Measurements from ENCODE around the gene CEBPG. TPM values are rescaled to one million over a fixed set of nuclear protein-coding genes. Genes with fewer than 3 reads are reported as not detected.

The CEBPG gene
- total RNA-seq, 1 experiment from 2014 or later, result 47.3 TPM

DNA sequence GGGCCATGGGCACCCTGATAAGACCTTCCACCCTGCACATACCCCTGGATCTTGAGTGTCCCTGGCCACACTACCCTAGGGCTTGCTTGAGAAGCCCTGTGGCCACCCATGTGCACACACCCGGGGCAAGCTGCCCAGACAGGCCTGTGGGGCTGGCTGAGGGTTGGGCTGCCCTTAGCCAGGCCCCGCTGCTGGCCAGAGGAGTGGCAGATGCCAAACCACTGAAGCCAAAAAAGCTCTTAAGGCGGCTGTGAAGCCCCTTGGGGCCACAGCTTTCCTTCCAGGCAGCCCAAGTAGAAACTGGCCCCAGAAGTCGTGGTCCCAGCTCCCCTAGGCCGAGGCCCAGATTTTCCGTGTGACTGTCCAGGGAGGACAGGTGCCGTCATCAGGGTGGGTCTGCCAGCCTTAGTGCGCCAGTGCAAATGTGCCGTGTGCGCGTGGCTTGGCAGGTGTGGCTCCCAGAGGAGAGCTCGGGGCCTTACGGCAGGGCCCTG lies 14.8 kb downstream of the CEBPG start:
- Histone ChIP-seq H3K9me2 (replicated peaks; ENCODE audit: insufficient read depth, low read length) (no peaks in the 10 kb centered on the region), H3K9me3 (ENCODE audit: low read length) (no peaks in the 10 kb centered on the region), H3K9ac (ENCODE audit: low read length) (no peak overlapping the region), H3K4me3 (ENCODE audit: low read length) (no peak overlapping the region), H3K4me2 (ENCODE audit: low read depth, low read length, poor library complexity, severe bottlenecking) (no peak overlapping the region), H3K27ac (ENCODE audit: low read length) (no peak overlapping the region), H3K36me3 (ENCODE audit: insufficient read depth, low read length) (no peaks in the 10 kb centered on the region), H2AFZ (ENCODE audit: low read length) (no peak overlapping the region), H4K20me1 (ENCODE audit: insufficient read depth, low read depth, low read length) (peaks cover 12% of the 10 kb centered on the region; the same call in 1 of the 2 replicates), H3K79me2 (ENCODE audit: low read length) (peaks cover 32% of the 10 kb centered on the region), H3K4me1 (ENCODE audit: low read length) (no peaks in the 10 kb centered on the region), H3K27me3 (ENCODE audit: low read length) (no peaks in the 10 kb centered on the region)
- no peak for DNase-seq

DNA sequence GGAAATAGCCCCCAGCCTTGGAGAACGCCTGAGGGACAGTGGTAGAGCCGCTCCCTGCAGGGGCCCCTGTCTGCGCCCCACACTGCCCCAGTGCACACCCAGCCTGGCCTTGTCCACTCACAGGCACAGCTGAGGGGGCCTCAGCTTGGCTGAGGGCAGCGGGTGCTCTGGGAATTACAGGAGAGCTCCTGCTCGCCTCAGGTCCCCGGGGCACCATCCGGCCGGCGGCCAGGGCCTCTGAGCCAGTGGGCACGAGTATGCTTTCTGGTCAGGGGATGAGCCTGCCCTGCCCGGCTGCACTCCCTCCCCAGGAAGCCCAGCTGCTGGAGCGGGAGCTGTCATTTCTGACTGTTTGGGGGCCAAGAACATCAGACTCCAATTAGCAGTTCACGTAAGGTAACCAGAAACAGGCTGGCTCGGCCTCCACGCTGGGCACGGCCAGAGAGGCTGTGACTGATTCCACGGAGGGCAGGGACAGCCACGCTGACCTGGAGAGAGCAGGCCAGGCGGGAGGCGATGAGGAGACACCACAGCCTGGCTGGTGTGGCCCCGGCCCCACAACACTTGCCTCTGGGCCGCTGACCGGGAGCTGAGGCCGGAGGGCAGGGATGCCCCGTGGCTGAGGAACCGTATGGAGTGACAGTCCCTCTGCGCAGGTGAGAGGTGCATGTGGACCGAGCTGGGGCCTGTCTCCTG lies 15.4 kb downstream of the CEBPG start:
- H4K20me1 ChIP-seq (ENCODE audit: insufficient read depth, low read depth, low read length), result peaks cover 11% of the 10 kb centered on the region; the same call in 1 of the 2 replicates

DNA sequence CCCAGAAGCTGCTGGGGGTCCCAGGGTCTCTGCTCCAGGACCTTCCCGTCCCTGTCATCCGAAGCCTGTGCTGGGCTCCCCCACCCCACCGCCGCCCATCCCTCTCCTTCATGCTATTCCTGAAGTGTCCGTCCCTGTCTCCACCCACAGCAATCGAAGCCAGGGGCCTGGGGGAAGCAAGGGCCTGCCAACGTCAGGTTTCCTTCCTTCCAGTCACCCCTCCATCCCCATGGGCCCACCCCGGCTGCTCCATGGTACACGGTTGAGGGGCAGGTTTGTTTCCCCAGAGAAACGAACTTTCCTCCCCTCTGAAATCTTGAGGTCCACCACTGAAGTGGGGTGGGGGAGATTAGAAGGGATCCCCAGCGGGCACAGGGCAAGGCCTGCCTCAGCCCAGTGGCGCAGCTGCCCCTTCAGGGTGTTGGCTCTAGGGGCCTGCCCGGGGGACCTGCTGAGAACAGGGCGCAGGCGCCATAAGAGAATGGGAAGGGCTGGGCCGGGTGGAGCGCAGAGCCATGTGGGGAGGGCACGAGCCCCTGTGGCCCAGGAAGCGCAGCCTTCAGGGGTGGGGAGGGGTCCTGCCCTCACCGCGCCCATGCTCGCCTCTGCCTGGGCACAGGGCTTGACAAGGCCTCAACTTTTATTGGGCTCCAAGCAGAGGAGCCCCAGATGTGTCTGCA lies 16.1 kb downstream of the CEBPG start:
- DNase-seq, result no peak
- H3K4me3 ChIP-seq (ENCODE audit: low read length), result no peak overlapping the region
- no peak overlapping the region for H3K9ac ChIP-seq (ENCODE audit: low read length)
- H3K79me2 ChIP-seq (ENCODE audit: low read length), result peaks cover 20% of the 10 kb centered on the region
- H3K27me3 ChIP-seq (ENCODE audit: low read length), result no peaks in the 10 kb centered on the region
- no peaks in the 10 kb centered on the region for H3K4me1 ChIP-seq (ENCODE audit: low read length)
- no peak overlapping the region for H3K4me2 ChIP-seq (ENCODE audit: low read depth, low read length, poor library complexity, severe bottlenecking)
- no peaks in the 10 kb centered on the region for H3K9me3 ChIP-seq (ENCODE audit: low read length)
- H3K36me3 ChIP-seq (ENCODE audit: insufficient read depth, low read length), result no peaks in the 10 kb centered on the region
- peaks cover 9% of the 10 kb centered on the region; the same call in 1 of the 2 replicates for H4K20me1 ChIP-seq (ENCODE audit: insufficient read depth, low read depth, low read length)
- no peak overlapping the region for H3K27ac ChIP-seq (ENCODE audit: low read length)
- H2AFZ ChIP-seq (ENCODE audit: low read length), result no peak overlapping the region
- H3K9me2 ChIP-seq (replicated peaks; ENCODE audit: insufficient read depth, low read length), result no peaks in the 10 kb centered on the region

More for the DNA sequence above, 15.4 kb downstream of the CEBPG start:
- Histone ChIP-seq H3K79me2 (ENCODE audit: low read length) (peaks cover 26% of the 10 kb centered on the region), H3K9me3 (ENCODE audit: low read length) (no peaks in the 10 kb centered on the region), H3K27ac (ENCODE audit: low read length) (no peak overlapping the region), H3K9ac (ENCODE audit: low read length) (no peak overlapping the region), H3K36me3 (ENCODE audit: insufficient read depth, low read length) (no peaks in the 10 kb centered on the region), H3K4me2 (ENCODE audit: low read depth, low read length, poor library complexity, severe bottlenecking) (no peak overlapping the region), H3K27me3 (ENCODE audit: low read length) (no peaks in the 10 kb centered on the region), H3K4me3 (ENCODE audit: low read length) (no peak overlapping the region), H3K9me2 (replicated peaks; ENCODE audit: insufficient read depth, low read length) (no peaks in the 10 kb centered on the region), H2AFZ (ENCODE audit: low read length) (no peak overlapping the region), H3K4me1 (ENCODE audit: low read length) (no peaks in the 10 kb centered on the region)
- DNase-seq, result no peak

DNA sequence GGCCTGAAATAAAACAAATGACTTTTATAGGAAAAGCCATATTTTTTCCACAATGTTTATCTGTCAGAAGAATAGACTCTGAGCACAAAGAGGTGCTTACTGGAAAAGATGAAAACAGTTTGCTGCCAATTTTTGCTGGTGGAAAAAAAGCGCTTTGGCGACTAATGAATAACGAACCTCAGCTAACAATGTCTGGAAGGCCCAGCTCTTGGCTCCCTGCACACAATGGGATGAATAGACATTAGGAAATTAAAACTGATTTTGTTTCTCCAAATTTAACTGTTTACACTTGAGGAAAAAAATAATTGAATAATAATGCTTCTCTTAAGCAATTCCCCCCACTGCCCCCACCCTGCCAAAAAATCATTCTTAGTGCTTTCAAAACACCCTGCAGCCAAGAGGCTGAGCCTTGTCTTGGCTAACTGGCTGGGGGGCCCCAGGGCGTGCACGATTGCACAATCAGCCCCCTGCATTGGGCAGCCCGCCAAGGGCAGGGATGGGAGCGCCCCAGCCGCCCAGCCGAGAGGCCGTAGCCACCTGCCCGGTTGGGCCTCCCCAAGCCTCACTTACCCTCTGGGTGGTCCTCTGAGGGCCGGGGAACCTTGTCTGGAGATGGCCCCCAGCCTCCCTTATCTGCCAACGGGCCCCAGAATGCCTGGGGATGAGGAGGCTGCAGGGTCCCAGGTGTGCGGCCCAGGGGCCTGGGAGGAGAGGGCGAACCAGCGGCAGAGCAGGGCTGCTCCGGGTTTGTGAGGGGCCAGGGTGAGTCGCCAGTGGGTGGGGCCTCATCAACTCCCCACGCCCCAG lies 16.8 kb downstream of the CEBPG start:
- Histone ChIP-seq H3K4me3 (ENCODE audit: low read length) (no peak overlapping the region), H3K9ac (ENCODE audit: low read length) (no peak overlapping the region), H3K4me2 (ENCODE audit: low read depth, low read length, poor library complexity, severe bottlenecking) (no peak overlapping the region), H2AFZ (ENCODE audit: low read length) (no peak overlapping the region), H3K27ac (ENCODE audit: low read length) (no peak overlapping the region), H3K4me1 (ENCODE audit: low read length) (no peaks in the 10 kb centered on the region), H3K9me2 (replicated peaks; ENCODE audit: insufficient read depth, low read length) (no peaks in the 10 kb centered on the region), H3K27me3 (ENCODE audit: low read length) (no peaks in the 10 kb centered on the region), H3K79me2 (ENCODE audit: low read length) (peaks cover 14% of the 10 kb centered on the region), H3K9me3 (ENCODE audit: low read length) (no peaks in the 10 kb centered on the region), H4K20me1 (ENCODE audit: insufficient read depth, low read depth, low read length) (peaks cover 7% of the 10 kb centered on the region; the same call in 1 of the 2 replicates), H3K36me3 (ENCODE audit: insufficient read depth, low read length) (no peaks in the 10 kb centered on the region)
- DNase-seq, result no peak

- no peak overlapping the region for H3K27ac ChIP-seq (ENCODE audit: low read length)
- H3K4me1 ChIP-seq (ENCODE audit: low read length), result no peaks in the 10 kb centered on the region
- no peaks in the 10 kb centered on the region for H3K27me3 ChIP-seq (ENCODE audit: low read length)
- no peak for DNase-seq
- peaks cover 5% of the 10 kb centered on the region; the same call in 1 of the 2 replicates for H4K20me1 ChIP-seq (ENCODE audit: insufficient read depth, low read depth, low read length)
- H3K4me3 ChIP-seq (ENCODE audit: low read length), result no peak overlapping the region
- H3K79me2 ChIP-seq (ENCODE audit: low read length), result peaks cover 7% of the 10 kb centered on the region; the same call in 1 of the 2 replicates
- no peak overlapping the region for H2AFZ ChIP-seq (ENCODE audit: low read length)
- no peaks in the 10 kb centered on the region for H3K36me3 ChIP-seq (ENCODE audit: insufficient read depth, low read length)
- no peaks in the 10 kb centered on the region for H3K9me2 ChIP-seq (replicated peaks; ENCODE audit: insufficient read depth, low read length)
- no peak overlapping the region for H3K4me2 ChIP-seq (ENCODE audit: low read depth, low read length, poor library complexity, severe bottlenecking)
- H3K9ac ChIP-seq (ENCODE audit: low read length), result no peak overlapping the region
- H3K9me3 ChIP-seq (ENCODE audit: low read length), result no peaks in the 10 kb centered on the region
These were observed 17.6 kb downstream of the CEBPG start for GRCh38 chr19:33390908-33391630.

- DNase-seq, result no peak
- no peaks in the 10 kb centered on the region for H3K9me2 ChIP-seq (replicated peaks; ENCODE audit: insufficient read depth, low read length)
- H3K36me3 ChIP-seq (ENCODE audit: insufficient read depth, low read length), result no peaks in the 10 kb centered on the region
- no peak overlapping the region for H3K9ac ChIP-seq (ENCODE audit: low read length)
- H4K20me1 ChIP-seq (ENCODE audit: insufficient read depth, low read depth, low read length), result peaks cover 5% of the 10 kb centered on the region; the same call in 1 of the 2 replicates
- no peaks in the 10 kb centered on the region for H3K9me3 ChIP-seq (ENCODE audit: low read length)
- no peak overlapping the region for H3K27ac ChIP-seq (ENCODE audit: low read length)
- 0 out of 2 replicates have a peak, but pooled peaks cover under 1% of the 10 kb centered on the region for H3K79me2 ChIP-seq (ENCODE audit: low read length)
- no peak overlapping the region for H2AFZ ChIP-seq (ENCODE audit: low read length)
- H3K4me2 ChIP-seq (ENCODE audit: low read depth, low read length, poor library complexity, severe bottlenecking), result no peak overlapping the region
- H3K27me3 ChIP-seq (ENCODE audit: low read length), result no peaks in the 10 kb centered on the region
- H3K4me1 ChIP-seq (ENCODE audit: low read length), result no peaks in the 10 kb centered on the region
- no peak overlapping the region for H3K4me3 ChIP-seq (ENCODE audit: low read length)
These were observed 18.2 kb downstream of the CEBPG start for GRCh38 chr19:33391631-33392249.

DNA sequence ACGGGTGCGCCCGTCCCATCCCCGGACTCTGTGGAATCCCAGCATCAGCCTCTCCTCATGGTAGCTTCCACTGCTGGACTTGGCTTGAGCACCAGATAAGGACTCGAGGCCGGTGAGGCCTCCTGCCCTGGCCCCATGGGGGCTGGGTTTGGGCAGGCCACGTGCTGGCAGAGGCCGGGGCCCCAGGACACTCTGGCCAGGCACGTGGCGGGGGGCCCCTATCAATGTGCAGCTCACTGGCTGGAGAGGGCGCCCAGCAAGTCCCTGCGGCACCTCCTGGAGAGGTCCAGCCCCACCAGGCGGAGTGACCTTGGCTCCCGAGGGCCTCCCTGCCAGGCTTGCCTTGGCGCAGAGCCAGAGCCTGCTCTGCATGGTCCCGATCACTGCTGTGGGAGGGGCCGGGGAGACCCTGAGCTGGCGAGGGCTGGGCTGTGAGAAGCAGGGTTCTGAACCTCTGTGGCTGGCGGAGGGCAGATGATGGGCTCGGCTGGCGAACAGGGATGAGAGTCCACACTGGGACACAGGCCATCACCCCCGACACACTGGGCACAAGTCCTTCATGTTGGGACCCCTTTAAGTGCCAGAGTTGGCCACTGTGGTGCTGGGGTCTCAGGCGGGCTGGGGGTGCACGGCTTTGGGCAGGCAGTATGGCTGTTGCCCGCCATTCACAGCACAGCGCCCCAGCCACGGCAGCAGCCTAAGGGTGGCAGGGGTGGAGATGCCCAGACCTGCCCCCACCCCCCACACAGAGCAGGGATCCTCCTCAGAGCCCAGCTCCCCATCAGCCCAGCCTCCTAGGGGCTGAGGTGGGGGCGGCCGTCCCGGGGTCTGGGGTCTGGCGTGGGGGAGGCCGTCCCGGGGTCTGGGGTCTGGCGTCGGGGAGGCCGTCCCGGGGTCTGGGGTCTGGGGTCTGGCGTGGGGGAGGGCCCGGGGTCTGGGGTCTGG lies 19.1 kb downstream of the CEBPG start:
- H3K9me3 ChIP-seq (ENCODE audit: low read length), result no peaks in the 10 kb centered on the region
- no peak overlapping the region for H3K4me3 ChIP-seq (ENCODE audit: low read length)
- H3K9ac ChIP-seq (ENCODE audit: low read length), result no peak overlapping the region
- H2AFZ ChIP-seq (ENCODE audit: low read length), result no peak overlapping the region
- H3K36me3 ChIP-seq (ENCODE audit: insufficient read depth, low read length), result no peaks in the 10 kb centered on the region
- H3K4me1 ChIP-seq (ENCODE audit: low read length), result no peaks in the 10 kb centered on the region
- no peak overlapping the region for H3K4me2 ChIP-seq (ENCODE audit: low read depth, low read length, poor library complexity, severe bottlenecking)
- H3K79me2 ChIP-seq (ENCODE audit: low read length), result no peaks in the 10 kb centered on the region
- no peaks in the 10 kb centered on the region for H3K9me2 ChIP-seq (replicated peaks; ENCODE audit: insufficient read depth, low read length)
- H3K27me3 ChIP-seq (ENCODE audit: low read length), result no peaks in the 10 kb centered on the region
- no peak overlapping the region for H3K27ac ChIP-seq (ENCODE audit: low read length)
- DNase-seq, result no peak
- H4K20me1 ChIP-seq (ENCODE audit: insufficient read depth, low read depth, low read length), result peaks cover 5% of the 10 kb centered on the region; the same call in 1 of the 2 replicates

Measured in Karpas-422 (cell line).